ENCODE measurements around the gene RASD2. TPM values are rescaled to one million over a fixed set of nuclear protein-coding genes. Genes with fewer than 3 reads are reported as not detected.

The RASD2 gene
- total RNA-seq, 1 experiment from 2014 or later = 3.1 TPM

GRCh38 chr22:35544827-35545226, 4.2 kb downstream of the RASD2 start:
- H3K27ac Mint-ChIP-seq = no peak overlapping the region
- ChIA-PET CTCF (interaction anchor here (0.8 kb wide), 1 partner anchor 16 kb away, joined by 3 read pairs; no protein-coding TSS in a partner anchor), POLR2A (no interaction called here)
- DNase-seq (ENCODE audit: low spot score) = no peak
- no peak for ATAC-seq
- no peaks in the 10 kb centered on the region for H3K36me3 Mint-ChIP-seq
- TF ChIP-seq ZNF532 (CRISPR knock-in tag; IDR thresholded peaks at IDR 0.05; ENCODE audit: borderline replicate concordance) (no peak), GRHL2 (CRISPR knock-in tag; IDR thresholded peaks at IDR 0.05; ENCODE audit: insufficient replicate concordance, severe bottlenecking) (no peak), NFYB (CRISPR knock-in tag; conservative IDR thresholded peaks at IDR 0.05; ENCODE audit: low read depth) (no peak), OVOL2 (CRISPR knock-in tag; IDR thresholded peaks at IDR 0.05; ENCODE audit: borderline replicate concordance) (no peak), SMAD3 (CRISPR knock-in tag; IDR thresholded peaks at IDR 0.05; ENCODE audit: borderline replicate concordance) (no peak), ZNF121 (CRISPR knock-in tag; IDR thresholded peaks at IDR 0.05) (no peak), USF1 (CRISPR knock-in tag; IDR thresholded peaks at IDR 0.05) (no peak), KAT7 (CRISPR knock-in tag; IDR thresholded peaks at IDR 0.05; ENCODE audit: borderline replicate concordance) (no peak), ZNF232 (CRISPR knock-in tag; IDR thresholded peaks at IDR 0.05) (no peak), PRDM15 (CRISPR knock-in tag; IDR thresholded peaks at IDR 0.05) (no peak), ATF2 (CRISPR knock-in tag; IDR thresholded peaks at IDR 0.05; ENCODE audit: borderline replicate concordance, low read depth) (no peak), CBFB (CRISPR knock-in tag; IDR thresholded peaks at IDR 0.05; ENCODE audit: low read depth) (no peak), ZNF512 (CRISPR knock-in tag; IDR thresholded peaks at IDR 0.05; ENCODE audit: borderline replicate concordance) (no peak), ZNF425 (CRISPR knock-in tag; conservative IDR thresholded peaks at IDR 0.05) (no peak), ZNF416 (CRISPR knock-in tag; IDR thresholded peaks at IDR 0.05) (no peak), ATF3 (CRISPR knock-in tag; conservative IDR thresholded peaks at IDR 0.05) (no peak), FOXP1 (CRISPR knock-in tag; IDR thresholded peaks at IDR 0.05; ENCODE audit: borderline replicate concordance) (no peak), JUN (CRISPR knock-in tag; IDR thresholded peaks at IDR 0.05) (no peak), ZSCAN18 (CRISPR knock-in tag; IDR thresholded peaks at IDR 0.05) (no peak)
- H3K9me3 Mint-ChIP-seq = no peaks in the 10 kb centered on the region
- H3K4me3 Mint-ChIP-seq = no peak overlapping the region
- peaks cover 52% of the 10 kb centered on the region for H3K4me1 Mint-ChIP-seq
- H3K27me3 Mint-ChIP-seq (ENCODE audit: low read depth) = peaks cover 18% of the 10 kb centered on the region
